GM18517 (cell line): ENCODE results near the gene RNF114.
"Not testable (repeated sequence)": the region's sequence is repeated elsewhere in the genome, so short reads cannot be mapped to it uniquely, and the experiment has no call there.

Experiments
- ATAC-seq: cut with Tn5 transposase; IDR thresholded peaks from one replicate; pipeline ENCODE4 v1.9.1; 2021; ENCODE audit warnings: mild to moderate bottlenecking, moderate library complexity; ENCODE audit not compliant: unreplicated experiment

The RNF114 gene

DNA sequence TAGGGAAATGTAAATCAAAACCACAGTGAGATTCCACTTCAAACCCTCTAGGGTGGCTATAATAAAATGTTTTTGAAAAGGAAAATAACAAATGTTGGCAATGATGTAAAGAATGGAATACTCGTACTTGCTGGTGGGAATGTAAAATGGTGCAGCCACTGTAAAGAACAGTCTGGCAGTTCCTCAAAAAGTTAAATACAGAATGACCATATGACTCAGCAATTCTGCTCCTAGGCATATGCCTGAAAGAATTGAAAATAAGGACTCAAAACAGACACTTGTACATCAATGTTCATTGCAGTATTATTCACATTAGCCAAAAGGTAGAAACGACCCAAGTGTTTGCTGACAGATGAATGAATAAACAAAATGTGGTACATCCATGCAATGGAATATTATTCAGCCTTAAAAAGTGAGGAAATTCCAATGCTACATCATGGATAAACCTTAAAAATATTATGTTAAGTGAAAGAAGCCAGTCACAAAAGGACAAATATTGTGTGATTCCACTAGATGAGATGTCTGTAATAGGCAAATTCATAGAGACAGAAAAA is 10.2 kb upstream of the RNF114 start:
- no peak for ATAC-seq

DNA sequence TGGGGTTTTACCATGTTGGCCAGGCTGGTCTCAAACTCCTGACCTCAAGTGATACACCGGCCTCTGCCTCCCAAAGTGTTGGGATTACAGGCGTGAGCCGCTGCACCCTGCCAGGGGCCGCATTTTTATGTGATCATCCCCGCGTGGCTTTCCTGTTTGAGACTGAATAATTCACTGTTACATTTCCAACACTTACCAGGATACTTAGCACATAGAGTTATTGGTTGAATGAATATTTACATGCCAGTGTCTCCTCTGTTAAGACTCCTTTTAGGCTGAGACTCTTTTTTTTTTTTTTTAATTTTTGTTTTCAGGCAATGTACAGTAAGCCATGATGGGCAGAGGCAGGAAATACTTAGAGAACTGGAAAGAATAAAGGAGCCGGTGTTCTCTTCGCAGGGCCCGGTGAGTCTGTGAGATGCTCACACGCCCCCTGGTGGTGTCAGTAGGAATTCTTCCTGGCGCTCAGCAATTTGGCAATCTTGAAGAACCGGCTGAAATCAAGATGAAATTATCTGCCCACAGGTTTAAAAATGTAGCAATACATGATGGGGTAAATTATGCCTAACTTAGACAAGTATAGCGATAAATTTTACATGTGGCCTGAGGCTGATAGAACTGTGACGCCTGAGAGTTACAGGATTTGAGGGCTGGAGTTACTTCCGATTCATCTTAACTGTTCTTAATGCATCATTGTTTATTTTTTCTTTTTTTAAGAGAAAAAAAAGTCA is 7.6 kb upstream of the RNF114 start:
- ATAC-seq, result no peak

DNA sequence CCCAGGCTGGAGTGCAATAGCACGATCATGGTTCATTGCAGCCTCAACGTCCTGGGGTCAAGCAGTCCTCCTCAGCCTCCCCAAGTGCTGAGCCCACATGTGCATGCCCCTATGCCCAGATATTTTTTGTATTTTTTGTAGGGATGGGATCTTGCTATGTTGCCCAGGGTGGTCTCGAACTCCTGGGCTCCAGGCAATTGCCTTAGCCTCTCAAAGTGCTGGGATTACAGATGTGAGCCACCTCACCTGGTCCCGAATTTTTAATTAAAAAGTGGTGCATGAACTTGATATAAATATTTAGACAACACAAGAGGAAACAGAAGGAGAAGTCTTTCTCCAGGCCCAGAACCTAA is 7.1 kb upstream of the RNF114 start:
- no peak for ATAC-seq

DNA sequence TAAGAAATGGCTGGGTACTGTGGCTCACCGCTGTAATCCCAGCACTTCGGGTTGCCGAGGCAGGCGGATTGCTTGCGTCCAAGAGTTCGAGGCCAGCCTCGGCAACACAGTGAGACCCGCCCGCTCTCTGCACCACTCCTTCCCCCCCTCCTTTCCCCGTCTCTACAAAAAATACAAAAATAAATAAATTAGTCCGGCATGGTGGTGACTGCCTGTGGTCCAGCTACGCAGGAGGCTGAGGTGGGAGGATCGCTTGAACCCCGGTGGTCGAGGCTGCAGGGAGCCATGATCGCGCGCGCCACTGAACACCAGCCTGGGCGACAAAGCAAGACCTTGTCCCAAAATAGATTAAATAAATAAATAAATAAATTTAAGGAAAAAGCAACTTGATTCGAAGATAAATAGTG is 448 bp upstream of the RNF114 start:
- ATAC-seq, result no peak

DNA sequence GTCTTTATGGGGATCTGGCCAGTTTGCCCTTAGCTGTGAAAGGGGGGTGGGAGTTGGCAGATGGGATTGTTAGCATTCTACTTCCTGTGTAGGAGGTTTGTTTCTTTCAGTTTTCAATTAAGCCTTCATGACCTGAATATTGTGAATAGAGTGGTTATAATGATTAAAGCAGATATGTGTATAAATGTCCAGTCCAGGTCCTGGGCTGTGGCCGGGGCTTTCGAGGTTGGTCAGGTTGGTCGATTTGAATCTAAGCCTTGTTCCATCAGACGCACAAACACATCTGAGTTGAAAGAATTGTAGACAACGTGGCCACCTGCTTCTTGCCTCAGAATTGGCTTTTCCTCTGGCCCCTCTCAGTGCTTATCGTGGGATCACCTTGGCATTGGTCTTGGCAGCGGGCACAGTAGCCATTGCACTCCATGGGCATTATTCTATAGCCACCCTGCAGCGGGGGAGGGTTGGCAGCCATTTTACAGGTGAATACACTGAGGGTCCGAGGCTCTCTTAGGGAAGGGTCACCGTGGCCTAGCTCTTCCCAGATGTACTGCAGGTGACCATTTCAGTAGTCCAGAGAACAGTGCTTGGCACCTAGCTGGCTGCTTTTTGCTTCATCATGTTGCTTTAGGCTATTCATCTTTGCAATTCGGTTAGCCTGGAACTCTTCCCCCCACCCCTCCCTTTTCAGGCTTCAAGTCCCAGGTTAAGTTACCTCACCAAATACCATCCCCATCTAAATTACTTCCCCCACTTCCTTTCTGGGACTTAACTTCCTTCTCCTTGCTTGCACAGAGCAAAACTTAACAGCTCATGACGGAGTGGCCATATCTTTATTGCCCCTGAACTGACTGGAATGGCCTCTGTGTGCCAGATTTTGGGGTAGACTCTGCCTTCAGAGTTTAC is 1.1 kb downstream of the RNF114 start:
- ATAC-seq, result no peak

DNA sequence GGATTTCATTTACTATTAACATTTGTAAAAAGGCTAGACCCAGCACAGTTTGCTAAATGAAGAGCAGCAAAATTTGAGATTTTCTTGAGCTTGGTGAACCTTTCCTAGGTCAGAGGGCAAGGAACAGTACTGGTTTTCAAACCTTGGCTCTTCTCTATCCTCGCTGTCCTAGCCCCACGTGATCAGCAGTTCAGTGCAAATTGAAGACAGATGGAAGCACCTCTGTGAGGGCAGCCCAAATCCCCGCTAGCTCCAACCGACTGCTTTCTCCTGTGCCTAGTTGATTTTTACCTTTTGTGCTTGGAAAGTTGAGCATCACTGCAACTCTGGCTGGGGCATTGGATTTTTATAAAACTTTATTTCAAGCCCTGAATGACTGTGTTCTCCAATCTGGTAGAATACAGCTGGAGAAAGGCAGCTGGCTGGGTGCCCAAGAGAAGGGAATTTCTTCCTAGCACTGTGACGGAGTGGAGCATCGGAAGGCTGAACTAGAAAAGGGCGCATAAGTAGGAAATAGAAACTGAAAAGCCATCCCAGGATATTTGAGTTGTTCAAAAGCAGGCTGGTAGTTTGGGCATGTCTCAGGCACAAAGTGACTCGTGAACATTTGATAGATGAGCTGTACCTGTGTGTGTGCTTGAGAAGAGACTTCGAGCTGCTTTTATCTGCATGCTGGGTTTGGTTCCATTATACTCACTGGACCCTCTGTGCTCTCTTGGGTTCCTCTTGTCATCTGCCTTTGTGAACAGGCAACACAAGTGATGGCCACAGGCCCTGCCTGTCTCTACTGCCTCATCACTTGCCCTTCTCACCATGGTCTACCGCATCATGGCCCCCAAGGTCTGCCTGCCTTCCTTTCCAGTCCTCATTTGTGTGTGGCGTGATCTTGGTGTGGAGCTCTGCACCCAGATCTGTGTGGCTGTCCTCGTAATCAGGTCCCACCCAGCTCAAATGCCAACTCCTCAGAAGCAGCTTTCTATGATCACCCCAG is 2.3 kb downstream of the RNF114 start:
- ATAC-seq, result no peak

DNA sequence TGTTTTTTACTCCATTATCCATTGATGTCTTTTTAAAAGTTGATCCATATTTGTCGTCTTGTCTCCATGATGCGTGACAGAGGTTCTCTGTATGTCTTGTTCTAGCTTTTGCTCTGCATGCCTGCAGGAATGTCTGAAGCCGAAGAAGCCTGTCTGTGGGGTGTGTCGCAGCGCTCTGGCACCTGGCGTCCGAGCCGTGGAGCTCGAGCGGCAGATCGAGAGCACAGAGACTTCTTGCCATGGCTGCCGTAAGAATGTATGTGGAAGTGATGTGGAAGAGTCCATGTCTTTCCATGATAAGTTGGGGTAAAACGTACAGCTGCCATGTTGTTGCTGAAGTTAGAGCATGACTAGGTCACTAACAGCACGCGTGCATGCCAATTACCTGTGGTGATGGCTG is 5.3 kb downstream of the RNF114 start:
- ATAC-seq, result no peak

DNA sequence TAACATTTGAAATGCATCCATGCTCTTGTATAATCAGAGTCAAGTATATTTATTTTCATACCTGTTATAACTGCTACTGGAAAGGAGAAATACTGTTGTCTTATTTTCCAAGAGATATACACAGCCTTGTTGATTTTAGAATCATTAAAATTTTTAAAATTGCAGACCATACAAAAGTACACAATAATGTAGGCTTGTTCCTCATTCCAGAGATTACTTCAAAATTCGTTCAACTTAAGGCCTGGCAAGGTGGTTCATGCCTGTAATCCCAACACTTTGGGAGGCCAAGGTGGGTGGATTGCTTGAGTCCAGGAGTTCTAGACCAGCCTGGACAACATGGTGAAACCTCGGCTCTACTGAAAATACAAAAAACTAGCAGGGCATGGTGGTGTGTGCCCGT is 6.1 kb downstream of the RNF114 start:
- no peak for ATAC-seq

DNA sequence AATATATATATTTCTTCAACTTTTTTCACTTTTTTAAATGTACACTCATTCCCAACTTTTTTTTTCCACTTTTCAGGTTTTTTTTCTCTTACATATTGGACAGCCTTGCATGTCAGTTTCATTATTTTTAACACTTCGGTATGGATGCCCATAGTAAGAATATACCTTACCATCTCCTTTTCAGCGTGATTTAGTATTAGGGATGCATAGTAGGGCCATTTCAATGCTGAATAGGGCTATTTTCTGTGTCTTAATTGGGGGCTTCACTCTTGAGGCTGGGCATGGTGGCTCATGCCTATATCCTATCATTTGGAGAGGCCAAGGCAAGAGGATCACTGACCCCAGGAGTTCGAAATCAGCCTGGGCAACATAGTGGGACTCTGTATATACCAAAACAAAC is 6.7 kb downstream of the RNF114 start:
- no peak for ATAC-seq

DNA sequence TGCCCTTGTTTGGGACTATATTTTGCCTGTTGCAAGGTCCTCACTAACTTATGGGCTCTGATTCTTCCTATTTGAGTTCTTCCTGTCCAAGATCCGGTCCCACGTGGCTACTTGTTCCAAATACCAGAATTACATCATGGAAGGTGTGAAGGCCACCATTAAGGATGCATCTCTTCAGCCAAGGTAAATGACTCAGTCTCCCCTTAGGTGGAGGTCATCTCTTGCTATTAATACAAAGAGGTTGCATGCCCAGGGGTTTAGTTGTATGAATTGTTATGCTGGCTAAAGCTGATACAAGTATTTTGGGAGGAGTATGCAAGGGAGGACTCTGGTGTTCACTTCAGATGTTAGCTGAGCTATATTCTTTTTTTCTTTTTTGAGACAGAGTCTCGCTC is 9.1 kb downstream of the RNF114 start:
- no peak for ATAC-seq

DNA sequence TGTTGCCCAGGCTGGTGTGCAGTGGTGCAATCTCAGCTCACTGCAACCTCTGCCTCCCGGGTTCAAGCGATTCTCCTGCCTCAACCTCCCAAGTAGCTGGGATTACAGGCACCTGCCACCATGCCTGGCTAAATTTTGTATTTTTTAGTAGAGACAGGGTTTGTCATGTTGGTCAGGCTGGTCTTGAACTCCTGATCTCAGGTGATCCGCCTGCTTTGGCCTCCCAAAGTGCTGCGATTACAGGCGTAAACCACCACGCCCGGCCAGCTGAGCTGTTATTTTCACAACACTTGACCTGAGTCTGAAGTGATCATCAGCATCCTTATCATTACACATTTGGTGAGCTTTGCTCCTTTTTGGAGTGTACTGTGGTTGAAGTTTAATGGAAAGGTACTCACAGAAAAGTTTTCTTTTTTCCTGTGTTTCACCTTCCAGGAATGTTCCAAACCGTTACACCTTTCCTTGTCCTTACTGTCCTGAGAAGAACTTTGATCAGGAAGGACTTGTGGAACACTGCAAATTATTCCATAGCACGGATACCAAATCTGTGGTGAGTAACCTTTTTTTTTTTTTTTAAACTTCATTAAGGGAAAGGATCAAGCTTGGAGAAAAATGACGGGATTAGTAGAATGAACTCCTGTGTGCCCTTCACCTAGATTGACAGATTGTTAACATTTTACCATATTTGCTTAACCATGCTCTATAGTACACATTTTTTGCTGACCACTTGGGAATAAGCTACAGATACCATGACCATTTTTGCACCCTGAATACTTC is 9.7 kb downstream of the RNF114 start:
- no peak for ATAC-seq

DNA sequence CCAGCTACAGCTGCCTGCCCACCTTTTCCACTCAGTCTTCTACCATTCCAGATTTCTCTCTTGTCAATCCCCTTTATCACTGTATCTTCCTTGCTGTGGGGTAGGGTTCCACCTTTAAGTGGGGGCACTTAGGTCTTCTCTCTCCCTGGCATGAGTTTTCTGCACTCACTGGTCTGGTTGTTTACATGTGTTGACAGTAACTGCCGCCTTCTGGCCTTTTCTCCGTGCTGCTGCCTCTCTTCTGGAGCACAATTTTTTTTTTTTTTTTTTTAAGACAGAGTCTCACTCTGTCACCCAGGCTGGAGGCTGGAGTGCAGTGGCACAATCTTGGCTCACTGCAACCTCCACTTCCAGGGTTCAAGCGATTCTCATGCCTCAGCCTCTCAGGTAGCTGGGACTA is 12.0 kb downstream of the RNF114 start:
- no peak for ATAC-seq

DNA sequence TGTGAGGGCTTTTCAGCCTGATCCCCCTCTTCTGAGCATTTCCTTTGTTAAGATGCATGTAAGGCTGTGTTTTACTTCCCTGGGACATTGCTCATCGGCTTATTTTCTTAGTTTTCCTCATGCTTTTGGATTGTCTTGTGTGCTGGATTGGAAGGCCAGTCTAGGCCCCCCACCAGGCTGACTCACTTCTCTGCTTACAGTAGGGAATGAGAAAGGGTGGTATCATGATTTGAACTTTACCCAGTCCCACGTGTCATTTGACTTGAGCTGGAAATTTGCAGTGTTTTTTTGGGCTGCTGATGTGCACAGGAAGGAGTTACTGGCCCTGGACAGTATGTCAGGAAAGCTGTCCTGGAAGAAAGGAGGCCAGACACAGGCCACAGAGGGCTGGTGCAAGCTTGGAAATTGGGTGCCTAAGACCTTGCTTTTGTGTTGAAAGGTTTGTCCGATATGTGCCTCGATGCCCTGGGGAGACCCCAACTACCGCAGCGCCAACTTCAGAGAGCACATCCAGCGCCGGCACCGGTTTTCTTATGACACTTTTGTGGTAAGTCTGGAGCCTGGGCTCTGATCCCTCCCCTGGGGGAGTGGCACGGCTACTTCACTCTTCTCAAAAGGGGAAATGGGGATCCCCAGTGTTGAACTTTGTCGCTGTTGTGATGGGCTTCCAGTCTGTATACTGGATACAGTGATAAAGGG is 12.8 kb downstream of the RNF114 start:
- ATAC-seq, result no peak

DNA sequence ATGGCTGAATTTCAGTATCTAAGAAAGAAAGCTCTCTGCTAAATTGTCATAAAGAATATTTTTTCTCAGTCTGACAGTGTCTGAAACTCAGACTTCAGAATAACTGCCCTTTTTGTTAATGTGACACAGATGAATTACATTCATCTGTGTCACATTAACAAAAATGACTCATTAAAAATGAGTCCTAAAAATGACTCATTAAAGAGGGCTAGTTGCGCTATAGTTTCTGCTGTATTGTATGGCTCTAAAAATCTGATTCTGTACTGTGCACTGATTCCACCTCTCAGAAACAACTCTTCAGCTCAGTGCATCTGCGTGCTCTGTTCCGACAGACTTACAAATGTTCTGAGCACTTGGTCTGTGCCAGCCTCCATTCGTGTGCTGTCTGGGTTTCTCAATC is 15.0 kb downstream of the RNF114 start:
- no peak for ATAC-seq

DNA sequence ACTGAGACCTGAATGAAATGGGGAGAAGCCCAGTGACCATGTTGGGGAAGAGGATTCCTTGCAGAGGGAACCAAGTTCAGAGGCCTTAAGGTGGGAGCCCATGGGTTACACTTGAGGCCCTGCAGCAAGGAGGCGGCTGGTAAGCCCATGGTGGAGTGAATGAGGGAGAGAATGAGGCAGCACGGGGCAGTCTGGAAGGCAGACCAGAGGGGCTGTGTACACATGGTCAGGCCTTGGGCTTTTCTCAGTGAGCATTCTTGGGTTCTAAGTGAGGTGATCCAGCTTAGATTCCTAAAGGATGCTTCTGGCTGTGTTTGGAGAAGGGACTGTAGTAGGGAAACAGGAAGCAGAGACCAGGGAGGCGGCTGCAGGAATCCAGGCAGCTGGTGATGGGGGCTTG is 19.0 kb downstream of the RNF114 start:
- ATAC-seq, result no peak

DNA sequence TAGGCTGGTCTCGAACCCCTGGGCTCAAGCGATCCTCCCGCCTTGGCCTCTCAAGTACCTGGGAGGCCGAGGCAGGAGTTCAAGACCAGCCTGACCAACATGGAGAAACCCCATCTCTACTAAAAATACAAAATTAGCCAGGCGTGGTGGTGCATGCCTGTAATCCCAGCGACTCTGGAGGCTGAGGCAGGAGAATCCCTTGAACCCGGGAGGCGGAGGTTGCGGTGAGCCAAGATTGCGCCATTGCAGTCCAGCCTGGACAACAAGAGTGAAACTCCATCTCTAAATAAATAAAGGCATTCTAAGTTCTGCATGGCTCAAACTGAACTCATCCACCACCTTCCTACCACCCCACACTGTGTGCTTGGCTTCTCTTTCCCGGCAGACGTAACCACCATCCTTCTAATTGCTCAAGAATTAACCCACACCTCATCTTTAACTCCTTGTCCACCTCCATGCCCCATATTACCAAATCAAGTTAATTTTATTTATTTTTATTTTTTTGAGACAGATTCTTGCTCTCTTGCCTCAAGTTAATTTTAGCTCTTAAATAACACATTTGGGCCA is 19.7 kb downstream of the RNF114 start:
- not testable (repeated sequence) for ATAC-seq

DNA sequence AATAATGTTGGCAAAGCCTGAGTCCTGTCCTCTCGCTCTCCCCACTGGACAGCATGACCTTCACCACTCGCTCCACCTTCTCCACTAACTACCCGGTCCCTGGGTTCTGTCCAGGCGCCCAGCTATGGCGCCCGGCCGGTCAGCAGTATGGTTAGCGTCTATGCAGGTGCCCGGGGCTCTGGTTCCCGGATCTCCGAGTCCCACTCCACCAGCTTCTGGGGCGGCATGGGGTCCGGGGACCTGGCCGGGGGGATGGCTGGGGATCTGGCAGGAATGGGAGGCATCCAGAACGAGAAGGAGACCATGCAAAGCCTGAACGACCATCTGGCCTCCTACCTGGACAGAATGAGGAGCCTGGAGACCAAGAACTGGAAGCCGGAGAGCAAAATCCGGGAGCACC is 20.5 kb downstream of the RNF114 start:
- ATAC-seq, result no peak

DNA sequence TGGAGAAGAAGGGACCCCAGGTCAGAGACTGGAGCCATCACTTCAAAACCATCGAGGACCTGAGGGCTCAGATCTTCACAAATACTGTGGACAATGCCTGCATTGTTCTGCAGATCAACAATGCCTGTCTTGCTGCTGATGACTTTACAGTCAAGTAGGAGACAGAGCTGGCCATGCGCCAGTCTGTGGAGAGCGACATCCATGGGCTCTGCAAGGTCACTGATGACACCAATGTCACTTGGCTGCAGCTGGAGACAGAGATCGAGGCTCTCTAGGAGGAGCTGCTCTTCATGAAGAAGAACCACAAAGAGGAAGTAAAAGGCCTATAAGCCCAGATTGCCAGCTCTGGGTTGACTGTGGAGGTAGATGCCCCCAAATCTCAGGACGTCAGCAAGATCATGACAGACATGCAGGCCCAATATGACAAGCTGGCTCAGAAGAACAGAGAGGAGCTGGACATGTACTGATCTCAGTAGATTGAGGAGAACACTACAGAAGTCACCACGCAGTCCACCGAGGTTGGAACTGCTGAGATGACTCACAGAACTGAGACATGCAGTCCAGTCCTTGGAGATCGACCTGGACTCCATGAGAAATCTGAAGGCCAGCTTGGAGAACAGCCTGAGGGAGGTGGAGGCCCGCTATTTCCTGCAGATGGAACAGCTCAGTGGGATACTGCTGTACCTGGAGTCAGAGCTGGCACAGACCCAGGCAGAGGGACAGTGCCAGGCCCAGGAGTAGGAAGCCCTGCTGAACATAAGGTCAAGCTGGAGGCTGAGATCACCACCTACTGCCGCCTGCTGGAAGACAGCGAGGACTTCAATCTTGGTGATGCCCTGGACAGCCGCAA is 21.1 kb downstream of the RNF114 start:
- ATAC-seq, result not testable (repeated sequence)
